Karpas-422 (cell line): ENCODE data around the gene DDX51. TPM values are rescaled to one million over a fixed set of nuclear protein-coding genes. Genes with fewer than 3 reads are reported as not detected.

ENCODE experiments used
- DNase-seq: peaks from one replicate; pipeline ENCODE4 v3.0.0-alpha.2; 2015
- H2AFZ ChIP-seq: fragments of 200-600 bp; sonication (generic); 2 replicates; pipeline ENCODE4 v1.6.1; 2014; ENCODE audit warnings: antibody characterized with exemption, low read length, mixed read lengths
- H3K27ac ChIP-seq: fragments of 200-600 bp; sonication (generic); 2 replicates; pipeline ENCODE4 v1.5.1; 2014; ENCODE audit warnings: mild to moderate bottlenecking, low read length, moderate library complexity
- H3K27me3 ChIP-seq: fragments of 200-600 bp; sonication (generic); 2 replicates; pipeline ENCODE4 v1.6.1; 2014; ENCODE audit warnings: low read length, mixed read lengths
- H3K36me3 ChIP-seq: fragments of 200-600 bp; sonication (generic); 2 replicates; pipeline ENCODE4 v1.6.1; 2014; ENCODE audit warnings: low read length, mixed read lengths; ENCODE audit not compliant: insufficient read depth
- H3K4me1 ChIP-seq: fragments of 200-600 bp; sonication (generic); 2 replicates; pipeline ENCODE4 v1.6.1; 2014; ENCODE audit warnings: mild to moderate bottlenecking, low read length, mixed read lengths
- H3K4me2 ChIP-seq: fragments of 200-600 bp; sonication (generic); 2 replicates; pipeline ENCODE4 v1.6.1; 2014; ENCODE audit warnings: low read length, low read depth, mild to moderate bottlenecking; ENCODE audit not compliant: poor library complexity, severe bottlenecking
- H3K4me3 ChIP-seq: fragments of 200-600 bp; sonication (generic); 2 replicates; pipeline ENCODE4 v1.5.1; 2014; ENCODE audit warnings: mild to moderate bottlenecking, antibody characterized with exemption, low read length, mixed read lengths
- H3K79me2 ChIP-seq: fragments of 200-600 bp; sonication (generic); 2 replicates; pipeline ENCODE4 v1.6.1; 2014; ENCODE audit warnings: mild to moderate bottlenecking, low read length, mixed read lengths
- H3K9ac ChIP-seq: fragments of 200-600 bp; sonication (generic); 2 replicates; pipeline ENCODE4 v1.6.0; 2014; ENCODE audit warnings: low read length
- H3K9me2 ChIP-seq: fragments of 200-600 bp; sonication (generic), shearing (Covaris generic); replicated peaks from 2 replicates; pipeline ENCODE4 v1.6.0; 2014; ENCODE audit warnings: mild to moderate bottlenecking, low read length, moderate library complexity; ENCODE audit not compliant: insufficient read depth
- H3K9me3 ChIP-seq: fragments of 300-700, 200-600 bp; sonication (generic); 2 replicates; pipeline ENCODE4 v1.6.1; 2014; ENCODE audit warnings: low read length, mixed read lengths
- H4K20me1 ChIP-seq: fragments of 200-600 bp; sonication (generic); 2 replicates; pipeline ENCODE4 v1.6.1; 2014; ENCODE audit warnings: mild to moderate bottlenecking, antibody characterized with exemption, low read length, low read depth; ENCODE audit not compliant: insufficient read depth
- total RNA-seq: library from RNA; depleted of rRNA; stranded (reverse); fragments of >200 nt; shearing (Covaris generic); gene quantifications from 2 replicates; pipeline ENCODE4 v1.2.3, GENCODE V29; 2014; ENCODE audit warnings: low replicate concordance

DDX51 gene
- total RNA-seq, 1 experiment from 2014 or later = 6.4 TPM

GRCh38 chr12:132174839-132175490 lies 30.8 kb upstream of the DDX51 start:
- DNase-seq = no peak
- Histone ChIP-seq H3K27me3 (no peaks in the 10 kb centered on the region), H3K4me1 (peaks cover 61% of the 10 kb centered on the region)

DNA sequence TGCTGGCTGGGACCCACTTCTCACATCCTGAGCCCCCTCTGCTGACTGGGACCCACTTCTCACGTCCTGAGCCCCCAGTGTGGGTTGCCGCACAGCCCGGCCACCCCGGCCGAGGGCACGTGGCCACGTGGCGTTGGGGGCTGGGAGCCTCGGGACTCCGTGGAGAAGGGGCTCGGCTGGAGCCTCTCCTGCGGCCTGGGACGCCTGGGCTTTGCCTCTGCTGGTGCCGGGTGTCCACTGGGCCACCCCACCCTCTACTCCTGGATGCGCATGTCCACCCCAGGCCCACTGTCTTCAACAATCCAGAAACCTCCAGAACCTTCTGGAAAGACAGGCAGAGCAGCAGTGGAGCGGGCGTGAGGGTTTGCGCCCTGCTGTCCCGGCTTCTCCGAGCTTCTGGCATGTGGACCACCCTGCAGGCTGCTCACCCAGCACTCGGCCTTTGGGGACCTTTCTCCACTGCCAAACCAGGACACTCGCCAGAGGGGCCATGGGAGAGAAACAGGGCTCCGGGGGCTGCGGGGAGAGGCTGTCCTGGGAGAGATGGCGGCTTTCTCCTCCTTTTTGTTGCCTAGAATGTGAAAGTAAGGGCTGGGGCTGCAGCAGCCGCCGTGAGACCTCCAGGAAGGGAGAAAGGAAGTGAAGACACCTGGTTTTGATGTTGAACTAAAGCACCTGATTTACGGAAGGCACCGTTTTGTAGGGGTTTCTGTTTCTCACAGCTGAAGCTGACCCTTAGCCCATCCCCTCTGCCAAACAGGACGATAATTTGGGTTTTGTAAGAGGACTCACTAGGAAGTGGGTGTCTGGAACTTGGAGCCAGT lies 30.1 kb upstream of the DDX51 start:
- Histone ChIP-seq H3K27me3 (no peaks in the 10 kb centered on the region), H4K20me1 (no peaks in the 10 kb centered on the region), H3K9me2 (no peaks in the 10 kb centered on the region), H3K27ac (no peak overlapping the region), H3K9ac (no peak overlapping the region), H2AFZ (no peak overlapping the region), H3K9me3 (no peaks in the 10 kb centered on the region), H3K36me3 (no peaks in the 10 kb centered on the region), H3K4me1 (peaks cover 54% of the 10 kb centered on the region), H3K79me2 (no peaks in the 10 kb centered on the region), H3K4me3 (no peak overlapping the region), H3K4me2 (peak overlapping the region; percentile 60)
- no peak for DNase-seq

More at GRCh38 chr12:132174839-132175490, 30.8 kb upstream of the DDX51 start:
- Histone ChIP-seq H3K9ac (no peak overlapping the region), H3K36me3 (no peaks in the 10 kb centered on the region), H3K79me2 (no peaks in the 10 kb centered on the region), H3K4me2 (no peak overlapping the region), H2AFZ (no peak overlapping the region), H3K4me3 (no peak overlapping the region), H3K27ac (no peak overlapping the region), H3K9me2 (no peaks in the 10 kb centered on the region), H4K20me1 (no peaks in the 10 kb centered on the region), H3K9me3 (no peaks in the 10 kb centered on the region)

DNA sequence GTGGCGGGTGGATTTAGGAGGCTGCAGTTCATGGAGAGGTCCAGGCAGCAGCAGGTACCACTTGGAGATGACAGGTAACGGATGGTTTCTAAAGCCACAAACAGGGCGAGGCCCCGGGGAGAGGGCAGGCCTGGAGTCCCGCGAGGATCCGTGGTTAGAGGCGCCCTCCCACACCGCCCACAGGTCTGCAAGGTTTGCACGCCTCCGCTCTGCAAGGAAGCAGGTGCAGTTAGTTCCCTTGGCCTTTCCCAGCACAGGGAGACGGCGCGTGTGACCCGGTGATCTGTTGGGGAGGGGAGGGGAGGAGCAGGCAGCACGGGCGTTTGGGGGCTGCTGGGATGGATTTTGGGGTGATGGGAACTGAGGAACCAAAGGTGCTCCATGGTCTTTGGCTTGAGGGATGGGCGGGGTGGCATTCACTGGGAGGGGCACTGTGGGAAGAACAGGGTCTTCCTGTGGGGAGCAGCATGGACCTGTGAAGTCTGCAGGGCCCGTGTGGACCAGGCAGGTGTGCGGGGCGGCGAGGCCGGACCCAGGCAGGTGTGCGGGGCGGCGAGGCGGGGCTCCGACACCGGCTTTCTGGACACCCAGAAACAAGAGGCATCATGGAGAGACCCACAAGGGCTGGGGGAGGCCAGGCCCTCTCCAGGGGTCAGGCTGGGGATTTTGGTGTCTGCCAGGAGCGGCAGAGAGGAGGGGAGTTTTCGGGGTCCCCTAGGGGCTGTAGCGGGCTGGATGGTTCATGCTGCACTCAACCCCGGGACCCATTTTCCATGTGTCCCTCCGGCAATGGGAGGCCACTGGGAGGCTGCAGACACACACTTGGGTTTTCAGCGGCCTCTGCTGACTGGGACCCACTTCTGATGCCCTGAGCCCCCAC lies 29.3 kb upstream of the DDX51 start:
- peak overlapping the region; percentile 22; the same call in 1 of the 2 replicates for H3K4me3 ChIP-seq
- H2AFZ ChIP-seq = no peak overlapping the region
- H3K27ac ChIP-seq = no peak overlapping the region
- no peaks in the 10 kb centered on the region for H3K9me3 ChIP-seq
- no peaks in the 10 kb centered on the region for H3K36me3 ChIP-seq
- no peaks in the 10 kb centered on the region for H3K9me2 ChIP-seq
- H3K4me2 ChIP-seq = peak overlapping the region; percentile 60
- peak overlapping the region; percentile 33 for H3K9ac ChIP-seq
- no peaks in the 10 kb centered on the region for H4K20me1 ChIP-seq
- peak; percentile 77 for DNase-seq
- peaks cover 45% of the 10 kb centered on the region for H3K4me1 ChIP-seq
- no peaks in the 10 kb centered on the region for H3K79me2 ChIP-seq
- H3K27me3 ChIP-seq = no peaks in the 10 kb centered on the region

GRCh38 chr12:132172619-132173018 lies 28.5 kb upstream of the DDX51 start:
- no peaks in the 10 kb centered on the region for H3K27me3 ChIP-seq
- no peak for DNase-seq

DNA sequence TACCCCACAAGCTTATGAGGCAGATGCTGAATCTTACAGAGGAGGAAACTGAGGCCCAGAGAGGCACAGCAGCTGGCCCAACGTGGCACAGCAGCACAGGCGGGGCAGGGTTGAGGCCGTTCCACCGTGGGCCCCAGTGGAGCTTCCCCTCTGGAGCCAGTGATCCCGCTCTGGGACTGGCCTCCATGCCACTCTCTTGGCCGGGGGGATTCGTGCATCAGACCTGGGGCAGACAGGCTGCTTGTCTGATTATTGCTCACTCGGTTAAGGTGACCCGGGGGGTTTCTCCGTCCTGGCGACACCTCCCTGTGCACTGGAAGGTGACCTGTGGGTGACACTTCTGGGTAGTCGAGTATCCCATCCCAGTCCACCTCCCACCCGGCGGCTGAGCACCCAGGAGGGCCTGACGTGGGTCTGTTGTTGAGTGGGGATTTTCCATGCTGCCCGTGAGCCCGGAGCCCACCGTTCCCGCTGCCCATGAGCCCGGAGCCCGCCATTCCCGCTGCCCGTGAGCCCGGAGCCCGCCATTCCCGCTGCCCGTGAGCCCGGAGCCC lies 27.9 kb upstream of the DDX51 start:
- no peaks in the 10 kb centered on the region for H3K9me2 ChIP-seq
- no peak for DNase-seq
- H2AFZ ChIP-seq = no peak overlapping the region
- H3K36me3 ChIP-seq = no peaks in the 10 kb centered on the region
- no peaks in the 10 kb centered on the region for H3K27me3 ChIP-seq
- no peak overlapping the region for H3K4me3 ChIP-seq
- H3K4me2 ChIP-seq = peak overlapping the region; percentile 20
- no peaks in the 10 kb centered on the region for H3K79me2 ChIP-seq
- peak overlapping the region; percentile 34 for H3K9ac ChIP-seq
- peaks cover 40% of the 10 kb centered on the region for H3K4me1 ChIP-seq
- H3K27ac ChIP-seq = no peak overlapping the region
- H4K20me1 ChIP-seq = no peaks in the 10 kb centered on the region
- H3K9me3 ChIP-seq = no peaks in the 10 kb centered on the region; the same call in 1 of the 2 replicates

More at GRCh38 chr12:132172619-132173018, 28.5 kb upstream of the DDX51 start:
- Histone ChIP-seq H4K20me1 (no peaks in the 10 kb centered on the region), H3K36me3 (no peaks in the 10 kb centered on the region), H3K9me2 (no peaks in the 10 kb centered on the region), H3K9ac (peak overlapping the region; percentile 33; the same call in 1 of the 2 replicates), H3K4me1 (peaks cover 40% of the 10 kb centered on the region), H2AFZ (no peak overlapping the region), H3K79me2 (no peaks in the 10 kb centered on the region), H3K27ac (no peak overlapping the region), H3K4me2 (peak overlapping the region; percentile 60), H3K9me3 (no peaks in the 10 kb centered on the region), H3K4me3 (peak overlapping the region; percentile 22; the same call in 1 of the 2 replicates)

- Histone ChIP-seq H3K27ac (no peak overlapping the region), H2AFZ (no peak overlapping the region), H4K20me1 (no peaks in the 10 kb centered on the region), H3K79me2 (no peaks in the 10 kb centered on the region), H3K4me3 (no peak overlapping the region), H3K9me3 (no peaks in the 10 kb centered on the region; the same call in 1 of the 2 replicates), H3K9ac (peak overlapping the region; percentile 34), H3K9me2 (no peaks in the 10 kb centered on the region), H3K27me3 (no peaks in the 10 kb centered on the region), H3K36me3 (no peaks in the 10 kb centered on the region), H3K4me2 (peak overlapping the region; percentile 20), H3K4me1 (peaks cover 40% of the 10 kb centered on the region)
- DNase-seq = peak; percentile 64
Observed at GRCh38 chr12:132171293-132171967, 27.3 kb upstream of the DDX51 start.

GRCh38 chr12:132170637-132171292 lies 26.6 kb upstream of the DDX51 start:
- Histone ChIP-seq H3K9ac (no peak overlapping the region), H3K4me2 (no peak overlapping the region), H3K9me3 (no peaks in the 10 kb centered on the region; the same call in 1 of the 2 replicates), H3K4me3 (no peak overlapping the region), H3K9me2 (no peaks in the 10 kb centered on the region), H2AFZ (no peak overlapping the region), H3K36me3 (no peaks in the 10 kb centered on the region), H3K79me2 (no peaks in the 10 kb centered on the region), H4K20me1 (no peaks in the 10 kb centered on the region), H3K4me1 (peaks cover 40% of the 10 kb centered on the region), H3K27ac (no peak overlapping the region), H3K27me3 (no peaks in the 10 kb centered on the region)
- DNase-seq = no peak
